ENCODE results near the gene EXD2.

EXD2 gene, protein sequence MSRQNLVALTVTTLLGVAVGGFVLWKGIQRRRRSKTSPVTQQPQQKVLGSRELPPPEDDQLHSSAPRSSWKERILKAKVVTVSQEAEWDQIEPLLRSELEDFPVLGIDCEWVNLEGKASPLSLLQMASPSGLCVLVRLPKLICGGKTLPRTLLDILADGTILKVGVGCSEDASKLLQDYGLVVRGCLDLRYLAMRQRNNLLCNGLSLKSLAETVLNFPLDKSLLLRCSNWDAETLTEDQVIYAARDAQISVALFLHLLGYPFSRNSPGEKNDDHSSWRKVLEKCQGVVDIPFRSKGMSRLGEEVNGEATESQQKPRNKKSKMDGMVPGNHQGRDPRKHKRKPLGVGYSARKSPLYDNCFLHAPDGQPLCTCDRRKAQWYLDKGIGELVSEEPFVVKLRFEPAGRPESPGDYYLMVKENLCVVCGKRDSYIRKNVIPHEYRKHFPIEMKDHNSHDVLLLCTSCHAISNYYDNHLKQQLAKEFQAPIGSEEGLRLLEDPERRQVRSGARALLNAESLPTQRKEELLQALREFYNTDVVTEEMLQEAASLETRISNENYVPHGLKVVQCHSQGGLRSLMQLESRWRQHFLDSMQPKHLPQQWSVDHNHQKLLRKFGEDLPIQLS

GRCh38 chr14:69191340-69192111 lies at the start of gene EXD2:
TSS of gene EXD2 (plus strand) at chr14:69191498. CDS start at chr14:69209471, 17,973 bp downstream.
- H4K20me1 ChIP-seq (ENCODE audit: insufficient read depth, low read length): no peaks in the 10 kb centered on the region
- peak within 1 kb of the TSS; percentile 42 for H3K27ac ChIP-seq (ENCODE audit: low read length)
- DNase-seq (peak; percentile 82), ATAC-seq (ENCODE audit: insufficient read depth, low read depth) (peak; percentile 91)
- peak within 1 kb of the TSS; percentile 47 to 78; a peak in 3 of 4 replicates for H3K4me3 ChIP-seq (ENCODE audit: low read depth in 1 of 2, low read length in 2 of 2)
- peak within 1 kb of the TSS; percentile 91 for H2AFZ ChIP-seq (ENCODE audit: low read depth, low read length)
- H3K27me3 ChIP-seq (ENCODE audit: insufficient read depth, low read length, poor library complexity): peaks cover 13% of the 10 kb centered on the region
- peak within 1 kb of the TSS; percentile 61 for H3K9ac ChIP-seq (ENCODE audit: low read depth, low read length)
- no peaks in the 10 kb centered on the region for H3K36me3 ChIP-seq (ENCODE audit: insufficient read depth, low read length)
- no peaks in the 10 kb centered on the region for H3K9me3 ChIP-seq (ENCODE audit: insufficient read depth, low read length, severe bottlenecking)
- H3K4me1 ChIP-seq (ENCODE audit: insufficient read depth, low read length): peaks cover 27% of the 10 kb centered on the region; the same call in 1 of the 2 replicates
- no peaks in the 10 kb centered on the region for H3K79me2 ChIP-seq (ENCODE audit: insufficient read depth, low read length)
- peak; percentile 13 for TF ChIP-seq EZH2 (IDR thresholded peaks at IDR 0.05; ENCODE audit: borderline replicate concordance, low read depth, low read length, severe bottlenecking)
- TF ChIP-seq, protein P1, sequence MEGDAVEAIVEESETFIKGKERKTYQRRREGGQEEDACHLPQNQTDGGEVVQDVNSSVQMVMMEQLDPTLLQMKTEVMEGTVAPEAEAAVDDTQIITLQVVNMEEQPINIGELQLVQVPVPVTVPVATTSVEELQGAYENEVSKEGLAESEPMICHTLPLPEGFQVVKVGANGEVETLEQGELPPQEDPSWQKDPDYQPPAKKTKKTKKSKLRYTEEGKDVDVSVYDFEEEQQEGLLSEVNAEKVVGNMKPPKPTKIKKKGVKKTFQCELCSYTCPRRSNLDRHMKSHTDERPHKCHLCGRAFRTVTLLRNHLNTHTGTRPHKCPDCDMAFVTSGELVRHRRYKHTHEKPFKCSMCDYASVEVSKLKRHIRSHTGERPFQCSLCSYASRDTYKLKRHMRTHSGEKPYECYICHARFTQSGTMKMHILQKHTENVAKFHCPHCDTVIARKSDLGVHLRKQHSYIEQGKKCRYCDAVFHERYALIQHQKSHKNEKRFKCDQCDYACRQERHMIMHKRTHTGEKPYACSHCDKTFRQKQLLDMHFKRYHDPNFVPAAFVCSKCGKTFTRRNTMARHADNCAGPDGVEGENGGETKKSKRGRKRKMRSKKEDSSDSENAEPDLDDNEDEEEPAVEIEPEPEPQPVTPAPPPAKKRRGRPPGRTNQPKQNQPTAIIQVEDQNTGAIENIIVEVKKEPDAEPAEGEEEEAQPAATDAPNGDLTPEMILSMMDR (IDR thresholded peaks at IDR 0.05; ENCODE audit: borderline replicate concordance, extremely low read depth, low read length, poor library complexity, severe bottlenecking): no peak
- peak within 1 kb of the TSS; percentile 74 for H3K4me2 ChIP-seq (ENCODE audit: insufficient read depth, low read length)

DNA sequence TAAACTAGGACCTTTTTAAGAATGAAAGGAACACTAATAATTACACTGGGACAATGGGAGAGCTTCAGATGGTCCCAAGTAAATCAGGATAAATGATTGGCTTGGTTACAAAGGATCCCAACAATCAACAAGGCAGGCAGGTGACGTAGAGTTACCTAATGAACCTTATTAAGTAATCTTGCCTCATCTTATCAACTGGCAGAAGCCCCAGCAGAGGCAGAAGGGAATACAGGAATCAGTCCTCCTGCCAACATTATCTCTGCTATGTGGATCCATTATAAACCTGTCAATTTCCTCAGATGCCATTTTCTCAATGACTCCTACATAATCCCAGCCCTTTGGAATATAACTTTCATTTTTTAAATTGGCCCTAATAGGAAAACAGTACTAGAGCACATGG lies 49.7 kb upstream of the EXD2 start:
- no peak for TF ChIP-seq EZH2 (IDR thresholded peaks at IDR 0.05; ENCODE audit: borderline replicate concordance, low read depth, low read length, severe bottlenecking)
- TF ChIP-seq, protein P1 (IDR thresholded peaks at IDR 0.05; ENCODE audit: borderline replicate concordance, extremely low read depth, low read length, poor library complexity, severe bottlenecking): no peak
- peaks cover 20% of the 10 kb centered on the region; the same call in 1 of the 2 replicates for H4K20me1 ChIP-seq (ENCODE audit: insufficient read depth, low read length)
- ATAC-seq (ENCODE audit: insufficient read depth, low read depth) (no peak), DNase-seq (no peak)
- no peaks in the 10 kb centered on the region for H3K9me3 ChIP-seq (ENCODE audit: insufficient read depth, low read length, severe bottlenecking)
- H3K9ac ChIP-seq (ENCODE audit: low read depth, low read length): no peak overlapping the region
- no peak overlapping the region for H3K27ac ChIP-seq (ENCODE audit: low read length)
- H3K4me2 ChIP-seq (ENCODE audit: insufficient read depth, low read length): no peak overlapping the region
- H3K4me1 ChIP-seq (ENCODE audit: insufficient read depth, low read length): no peaks in the 10 kb centered on the region
- H3K36me3 ChIP-seq (ENCODE audit: insufficient read depth, low read length): peaks cover 13% of the 10 kb centered on the region; the same call in 1 of the 2 replicates
- H2AFZ ChIP-seq (ENCODE audit: low read depth, low read length): no peak overlapping the region
- H3K4me3 ChIP-seq (ENCODE audit: low read depth in 1 of 2, low read length in 2 of 2): no peak overlapping the region
- H3K79me2 ChIP-seq (ENCODE audit: insufficient read depth, low read length): peaks cover 63% of the 10 kb centered on the region
- H3K27me3 ChIP-seq (ENCODE audit: insufficient read depth, low read length, poor library complexity): no peaks in the 10 kb centered on the region

DNA sequence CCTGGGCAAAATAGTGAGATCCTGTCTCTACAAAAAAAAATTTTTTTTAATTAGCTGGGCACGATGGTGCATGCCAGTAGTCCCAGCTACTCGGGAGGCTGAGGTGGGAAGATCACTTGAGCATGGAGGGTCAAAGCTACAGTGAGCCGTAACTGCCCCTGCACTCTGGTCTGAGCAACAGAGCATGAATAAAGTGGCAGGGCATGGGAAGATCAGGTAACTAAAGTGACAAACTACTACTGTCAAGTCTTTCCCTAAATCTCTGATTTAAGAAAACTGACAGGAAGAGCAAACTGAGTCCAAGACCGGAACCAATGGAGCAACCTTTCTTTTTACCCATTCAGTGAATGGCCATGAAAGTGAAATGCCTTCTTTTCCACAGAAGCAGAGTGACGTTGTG lies 49.2 kb upstream of the EXD2 start:
- no peak overlapping the region for H3K4me3 ChIP-seq (ENCODE audit: low read depth in 1 of 2, low read length in 2 of 2)
- DNase-seq (no peak), ATAC-seq (ENCODE audit: insufficient read depth, low read depth) (no peak)
- H3K27me3 ChIP-seq (ENCODE audit: insufficient read depth, low read length, poor library complexity): no peaks in the 10 kb centered on the region
- H3K27ac ChIP-seq (ENCODE audit: low read length): no peak overlapping the region
- peaks cover 68% of the 10 kb centered on the region for H3K79me2 ChIP-seq (ENCODE audit: insufficient read depth, low read length)
- H3K9me3 ChIP-seq (ENCODE audit: insufficient read depth, low read length, severe bottlenecking): no peaks in the 10 kb centered on the region
- peaks cover 14% of the 10 kb centered on the region; the same call in 1 of the 2 replicates for H3K36me3 ChIP-seq (ENCODE audit: insufficient read depth, low read length)
- TF ChIP-seq EZH2 (IDR thresholded peaks at IDR 0.05; ENCODE audit: borderline replicate concordance, low read depth, low read length, severe bottlenecking): no peak
- TF ChIP-seq, protein P1 (IDR thresholded peaks at IDR 0.05; ENCODE audit: borderline replicate concordance, extremely low read depth, low read length, poor library complexity, severe bottlenecking): no peak
- no peak overlapping the region for H2AFZ ChIP-seq (ENCODE audit: low read depth, low read length)
- no peak overlapping the region for H3K4me2 ChIP-seq (ENCODE audit: insufficient read depth, low read length)
- no peaks in the 10 kb centered on the region for H3K4me1 ChIP-seq (ENCODE audit: insufficient read depth, low read length)
- H3K9ac ChIP-seq (ENCODE audit: low read depth, low read length): no peak overlapping the region
- H4K20me1 ChIP-seq (ENCODE audit: insufficient read depth, low read length): peaks cover 22% of the 10 kb centered on the region; the same call in 1 of the 2 replicates
